Measurements from ENCODE around the gene AKAP10. TPM values are rescaled to one million over a fixed set of nuclear protein-coding genes. Genes with fewer than 3 reads are reported as not detected.
"Not testable (repeated sequence)": the region's sequence is repeated elsewhere in the genome, so short reads cannot be mapped to it uniquely, and the experiment has no call there.

The AKAP10 gene
- total and polyA plus RNA-seq, 5 donors = 6.2 to 23.1 (median 17.7) TPM

DNA sequence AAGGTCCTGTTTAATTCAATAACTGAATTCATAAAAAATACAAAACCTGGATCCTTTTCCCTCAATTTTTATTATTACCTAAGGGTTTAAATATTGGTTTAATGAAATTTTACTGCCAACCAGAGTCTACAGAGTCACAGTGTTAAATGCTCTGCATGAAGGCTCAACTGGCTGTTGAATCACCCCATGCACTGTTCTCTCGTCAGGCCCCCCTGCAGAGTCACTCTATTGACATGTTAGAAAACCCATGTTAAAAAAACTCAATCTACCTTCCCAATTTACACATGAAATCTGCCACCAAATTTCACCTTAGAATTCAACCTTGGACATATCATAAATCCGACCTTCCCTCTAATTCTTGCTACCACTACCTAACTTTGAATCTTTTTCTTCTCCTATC, 66.6 kb downstream of the AKAP10 start:
- DNase-seq (no peak), ATAC-seq (no peak)
- H3K9me3 ChIP-seq (ENCODE audit: control insufficient read depth, low read length) = no peaks in the 10 kb centered on the region
- H3K27me3 ChIP-seq (ENCODE audit: control insufficient read depth, insufficient read depth) = no peaks in the 10 kb centered on the region
- 95% methylated on average over 2 of the region's 2 CpGs for WGBS
- H3K27ac ChIP-seq (ENCODE audit: low read length) = no peak overlapping the region
- no peaks in the 10 kb centered on the region for H3K4me1 ChIP-seq (ENCODE audit: control insufficient read depth, insufficient read depth, low read length)
- intact Hi-C loops (cut with DNase I) = no loop called here
- no peak overlapping the region for H3K4me3 ChIP-seq (ENCODE audit: low read length)

DNA sequence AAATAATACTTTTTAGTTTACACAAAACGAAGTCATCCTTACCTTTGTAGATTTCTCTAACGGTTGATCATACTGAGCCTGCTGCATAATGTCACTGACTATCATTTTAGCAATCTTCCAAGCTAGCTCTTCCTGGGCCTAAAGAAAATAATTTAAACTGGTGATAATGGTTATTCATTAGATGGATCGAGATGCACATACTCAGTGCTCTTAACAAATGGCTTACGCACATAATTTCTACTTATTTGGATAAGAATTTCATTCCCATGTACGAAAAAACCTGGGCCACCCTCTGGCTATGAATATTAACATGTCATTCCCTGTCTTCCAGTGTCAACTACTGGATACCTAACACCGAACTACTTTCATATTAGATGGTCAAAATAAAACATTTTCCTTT, 68.5 kb downstream of the AKAP10 start:
- DNase-seq = no peak
- intact Hi-C loops (cut with DNase I) = no loop called here
- ATAC-seq = no peak
- H3K27me3 ChIP-seq (ENCODE audit: control insufficient read depth, insufficient read depth) = no peaks in the 10 kb centered on the region
- H3K27ac ChIP-seq (ENCODE audit: low read length) = no peak overlapping the region
- H3K4me3 ChIP-seq (ENCODE audit: low read length) = no peak overlapping the region
- H3K9me3 ChIP-seq (ENCODE audit: control insufficient read depth, low read length) = no peaks in the 10 kb centered on the region
- H3K4me1 ChIP-seq (ENCODE audit: control insufficient read depth, insufficient read depth, low read length) = no peaks in the 10 kb centered on the region
- 96% methylated on average over 6 of the region's 6 CpGs for WGBS

DNA sequence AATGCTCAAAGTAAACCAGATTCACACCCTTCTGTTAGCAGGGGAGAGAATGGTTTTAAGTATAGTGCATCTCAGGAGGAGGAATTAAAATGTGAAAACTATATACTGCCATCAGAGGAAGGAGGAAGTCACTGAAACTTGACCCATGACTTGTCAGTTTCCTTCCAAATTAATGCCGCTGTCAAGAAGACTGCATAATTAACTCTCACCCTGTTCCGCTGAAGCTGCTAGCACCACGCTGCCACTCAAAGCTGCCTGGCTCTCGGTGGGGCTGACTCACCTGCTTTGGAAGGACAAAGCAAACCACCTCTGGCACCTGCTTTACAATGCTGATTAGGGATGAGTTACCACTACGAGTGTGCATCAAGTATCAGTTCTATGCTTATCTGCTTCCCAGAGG, 72.1 kb downstream of the AKAP10 start:
- H3K27ac ChIP-seq (ENCODE audit: low read length) = no peak overlapping the region
- ATAC-seq = no peak

DNA sequence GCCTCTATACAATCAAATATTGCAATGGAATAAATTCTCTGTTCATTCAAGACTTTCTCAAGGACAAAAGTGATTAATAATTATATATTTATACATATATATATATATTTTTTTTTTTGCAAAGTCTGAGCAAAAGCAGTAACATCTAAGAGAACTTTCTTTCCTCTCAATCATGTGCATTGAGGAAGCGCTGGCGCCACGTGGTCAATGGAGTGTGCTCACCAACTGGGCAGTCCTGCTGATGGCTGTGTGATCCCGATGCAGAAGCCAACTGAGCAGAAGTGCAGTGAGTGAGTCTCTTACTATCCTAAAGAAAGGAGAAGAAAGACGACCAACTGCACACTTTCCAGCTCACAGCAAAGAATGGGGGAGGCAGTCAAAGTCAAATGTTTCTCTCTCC, 72.7 kb downstream of the AKAP10 start:
- peak; percentile 45 to 51 for ATAC-seq

More for the DNA sequence above, 72.1 kb downstream of the AKAP10 start:
- no peak for DNase-seq
- H3K9me3 ChIP-seq (ENCODE audit: control insufficient read depth, low read length) = no peaks in the 10 kb centered on the region
- 74% methylated on average over 5 of the region's 5 CpGs for WGBS
- H3K4me3 ChIP-seq (ENCODE audit: low read length) = no peak overlapping the region
- no peaks in the 10 kb centered on the region for H3K27me3 ChIP-seq (ENCODE audit: control insufficient read depth, insufficient read depth)
- H3K4me1 ChIP-seq (ENCODE audit: control insufficient read depth, insufficient read depth, low read length) = no peaks in the 10 kb centered on the region
- intact Hi-C loops (cut with DNase I) = no loop called here

DNA sequence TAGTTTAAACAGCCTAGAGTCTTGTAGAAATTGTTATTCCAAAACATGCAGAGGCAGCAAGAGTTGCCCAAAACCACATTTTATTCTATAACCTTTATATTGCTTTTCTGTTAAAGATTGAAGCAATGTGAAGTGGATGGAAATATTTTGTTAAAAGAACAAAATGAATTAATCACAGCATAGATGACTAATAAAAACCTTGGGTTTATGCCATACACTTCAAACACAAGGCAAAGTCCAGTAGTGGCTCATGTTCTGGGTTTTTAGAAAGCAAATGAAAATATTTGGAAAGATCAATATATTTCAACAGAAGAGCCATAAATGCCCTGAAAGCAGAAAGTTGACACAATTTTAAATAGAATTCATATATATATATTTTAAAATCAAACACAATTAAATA, 73.2 kb downstream of the AKAP10 start:
- DNase-seq (no peak), ATAC-seq (no peak)
- Histone ChIP-seq H3K4me1 (ENCODE audit: control insufficient read depth, insufficient read depth, low read length) (no peaks in the 10 kb centered on the region), H3K9me3 (ENCODE audit: control insufficient read depth, low read length) (no peaks in the 10 kb centered on the region), H3K27ac (ENCODE audit: low read length) (no peak overlapping the region), H3K27me3 (ENCODE audit: control insufficient read depth, insufficient read depth) (no peaks in the 10 kb centered on the region), H3K4me3 (ENCODE audit: low read length) (no peak overlapping the region)
- intact Hi-C loops (cut with DNase I) = no loop called here

More for the DNA sequence above, 72.7 kb downstream of the AKAP10 start:
- Histone ChIP-seq H3K27me3 (ENCODE audit: control insufficient read depth, insufficient read depth) (no peaks in the 10 kb centered on the region), H3K9me3 (ENCODE audit: control insufficient read depth, low read length) (no peaks in the 10 kb centered on the region), H3K27ac (ENCODE audit: low read length) (no peak overlapping the region), H3K4me1 (ENCODE audit: control insufficient read depth, insufficient read depth, low read length) (no peaks in the 10 kb centered on the region), H3K4me3 (ENCODE audit: low read length) (no peak overlapping the region)
- intact Hi-C loops (cut with DNase I) = no loop called here
- WGBS = 85% methylated on average over 5 of the region's 5 CpGs
- DNase-seq = peak; percentile 38 to 83 (median 78)

DNA sequence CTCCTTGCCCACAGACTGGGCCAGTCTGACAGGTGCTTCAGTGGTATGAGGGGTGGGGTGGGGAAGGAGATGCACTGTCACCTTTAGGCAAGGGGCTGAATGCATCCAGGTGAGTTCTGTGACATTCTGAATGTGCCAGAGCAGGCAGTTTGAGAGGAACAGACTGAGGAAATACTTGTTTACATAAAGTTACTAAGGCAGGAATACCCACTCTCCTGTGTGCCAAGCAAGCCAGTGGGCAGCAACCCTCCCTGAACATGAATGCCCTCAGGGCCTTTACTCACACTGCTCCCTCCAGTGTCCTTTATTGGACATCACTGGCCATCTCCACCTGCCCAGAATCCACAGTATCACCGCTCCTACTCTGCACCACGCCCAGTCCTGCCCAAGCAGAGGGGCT, 76.8 kb downstream of the AKAP10 start:
- 99% methylated on average over 2 of the region's 2 CpGs for WGBS
- no peak overlapping the region for H3K4me3 ChIP-seq (ENCODE audit: low read length)
- H3K9me3 ChIP-seq (ENCODE audit: control insufficient read depth, low read length) = no peaks in the 10 kb centered on the region
- intact Hi-C loops (cut with DNase I) = no loop called here
- no peak overlapping the region for H3K27ac ChIP-seq (ENCODE audit: low read length)
- no peaks in the 10 kb centered on the region for H3K27me3 ChIP-seq (ENCODE audit: control insufficient read depth, insufficient read depth)
- H3K4me1 ChIP-seq (ENCODE audit: control insufficient read depth, insufficient read depth, low read length) = peaks cover 6% of the 10 kb centered on the region
- ATAC-seq = no peak
- no peak for DNase-seq

DNA sequence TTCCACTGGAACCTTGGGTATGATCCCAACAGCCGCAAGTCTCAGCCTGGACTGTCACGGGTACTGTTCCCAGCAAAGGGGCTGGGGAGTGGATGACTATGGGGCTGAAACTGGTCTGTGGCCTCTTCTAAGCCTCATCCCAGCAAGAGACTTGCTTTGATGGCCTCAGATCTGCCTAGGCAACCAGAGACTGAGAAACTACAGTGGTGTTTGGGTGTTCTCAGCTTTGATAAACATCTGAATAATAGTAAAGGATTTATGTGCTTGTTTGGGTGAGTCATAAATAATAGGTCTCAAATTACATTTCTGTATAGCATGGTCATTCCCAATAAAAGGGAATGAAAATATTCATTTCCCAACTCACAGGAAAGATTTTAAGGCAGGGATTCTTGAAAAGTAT, 79.7 kb downstream of the AKAP10 start:
- intact Hi-C loops (cut with DNase I) = no loop called here
- Histone ChIP-seq H3K4me1 (ENCODE audit: control insufficient read depth, insufficient read depth, low read length) (peaks cover 6% of the 10 kb centered on the region), H3K4me3 (ENCODE audit: low read length) (no peak overlapping the region), H3K27ac (ENCODE audit: low read length) (no peak overlapping the region), H3K27me3 (ENCODE audit: control insufficient read depth, insufficient read depth) (no peaks in the 10 kb centered on the region), H3K9me3 (ENCODE audit: control insufficient read depth, low read length) (no peaks in the 10 kb centered on the region)
- DNase-seq (no peak), ATAC-seq (peak in 1 of 2 donors; percentile 25)
- WGBS = 64% methylated on average over 2 of the region's 2 CpGs

DNA sequence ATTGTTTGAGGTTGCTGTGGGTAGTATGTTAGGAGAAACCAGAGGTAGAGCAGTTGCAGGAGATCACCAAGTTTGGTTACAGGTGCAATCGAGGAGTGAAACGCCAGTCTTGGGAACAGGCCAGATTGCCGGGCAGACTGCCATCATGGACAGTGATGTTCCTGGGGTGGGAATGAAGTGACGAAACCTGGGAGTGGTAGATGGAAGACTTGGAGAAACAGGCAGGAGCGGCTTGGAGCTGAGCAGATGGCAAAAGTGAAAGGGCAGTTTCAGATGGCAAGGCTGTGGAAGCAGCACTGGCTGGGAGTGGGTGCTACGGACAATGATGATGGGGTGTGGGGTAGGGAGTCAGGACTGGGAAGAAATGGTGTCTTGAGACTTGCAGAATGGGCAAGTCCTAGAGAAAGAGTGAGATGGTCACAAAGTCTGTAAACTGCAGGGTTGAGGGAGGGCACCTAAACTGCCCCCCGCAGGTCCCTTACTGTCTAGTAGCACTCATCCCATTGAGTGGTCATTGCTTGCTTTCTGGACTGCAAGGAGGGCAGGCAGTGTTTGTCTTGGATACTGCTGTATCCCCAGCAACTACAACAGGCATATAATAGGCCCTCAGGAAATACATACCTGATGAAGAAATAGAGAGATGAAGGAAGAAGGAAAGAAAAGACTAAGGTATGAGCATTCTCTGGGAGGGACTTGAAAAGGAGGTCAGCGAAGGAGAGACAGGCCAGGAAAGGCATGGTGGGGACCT, 80.4 kb downstream of the AKAP10 start:
- ATAC-seq (peak; percentile 65), DNase-seq (peak; percentile 34 to 79 (median 79))
- Histone ChIP-seq H3K4me3 (ENCODE audit: low read length) (no peak overlapping the region), H3K9me3 (ENCODE audit: control insufficient read depth, low read length) (no peaks in the 10 kb centered on the region), H3K27me3 (ENCODE audit: control insufficient read depth, insufficient read depth) (no peaks in the 10 kb centered on the region), H3K27ac (ENCODE audit: low read length) (no peak overlapping the region), H3K4me1 (ENCODE audit: control insufficient read depth, insufficient read depth, low read length) (peaks cover 6% of the 10 kb centered on the region)
- intact Hi-C loops (cut with DNase I) = no loop called here
- WGBS = 55% methylated on average over 8 of the region's 8 CpGs

DNA sequence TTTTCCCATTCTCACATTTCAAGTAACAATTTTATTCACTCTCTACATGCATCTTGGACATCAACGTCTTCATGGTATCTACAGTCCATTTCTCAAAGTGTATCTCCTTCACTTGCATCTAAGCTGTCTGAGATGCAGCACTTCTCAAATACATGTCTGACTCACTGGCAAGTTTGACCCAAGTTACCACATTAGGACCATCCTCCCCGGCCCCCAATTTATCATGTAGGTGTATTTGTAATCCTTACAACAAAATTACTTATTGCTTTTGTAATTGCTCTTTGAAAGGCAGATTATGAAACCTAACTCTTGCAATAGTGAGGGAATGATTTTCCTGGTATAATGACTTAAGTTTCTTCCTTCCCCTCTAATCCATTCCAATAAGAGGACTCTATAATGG, 80.9 kb downstream of the AKAP10 start:
- no peak overlapping the region for H3K27ac ChIP-seq (ENCODE audit: low read length)
- peaks cover 6% of the 10 kb centered on the region for H3K4me1 ChIP-seq (ENCODE audit: control insufficient read depth, insufficient read depth, low read length)
- H3K27me3 ChIP-seq (ENCODE audit: control insufficient read depth, insufficient read depth) = no peaks in the 10 kb centered on the region
- ATAC-seq (no peak), DNase-seq (no peak)
- H3K9me3 ChIP-seq (ENCODE audit: control insufficient read depth, low read length) = no peaks in the 10 kb centered on the region
- no peak overlapping the region for H3K4me3 ChIP-seq (ENCODE audit: low read length)
- intact Hi-C loops (cut with DNase I) = no loop called here
- 77% methylated on average over 2 of the region's 2 CpGs for WGBS

DNA sequence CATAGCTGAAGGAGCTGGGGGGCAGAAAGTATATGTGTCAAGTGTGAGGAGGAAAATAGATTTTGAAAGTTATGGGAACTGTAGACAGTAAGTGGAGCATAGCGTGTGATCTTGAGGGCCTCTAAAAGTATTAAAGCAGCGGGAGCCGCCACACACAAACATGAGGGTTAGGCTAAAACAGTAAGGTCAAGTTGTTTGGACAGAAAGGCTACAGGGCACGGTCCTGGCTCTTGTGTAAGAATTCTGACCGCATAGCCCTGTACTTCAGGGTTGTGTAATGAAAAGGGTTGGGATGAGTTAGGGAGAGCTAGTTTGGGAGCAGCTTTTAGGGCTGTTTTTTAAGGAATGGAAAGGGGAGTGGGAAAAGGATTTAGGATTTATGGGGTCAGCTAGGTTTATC, 87.1 kb downstream of the AKAP10 start:
- H3K4me1 ChIP-seq (ENCODE audit: control insufficient read depth, insufficient read depth, low read length); H3K9me3 ChIP-seq (ENCODE audit: control insufficient read depth, low read length); H3K27ac ChIP-seq (ENCODE audit: low read length); H3K27me3 ChIP-seq (ENCODE audit: control insufficient read depth, insufficient read depth); intact Hi-C loops (cut with DNase I); DNase-seq; H3K4me3 ChIP-seq (ENCODE audit: low read length); ATAC-seq: not testable (repeated sequence)
- 92% methylated on average over 5 of the region's 5 CpGs for WGBS

DNA sequence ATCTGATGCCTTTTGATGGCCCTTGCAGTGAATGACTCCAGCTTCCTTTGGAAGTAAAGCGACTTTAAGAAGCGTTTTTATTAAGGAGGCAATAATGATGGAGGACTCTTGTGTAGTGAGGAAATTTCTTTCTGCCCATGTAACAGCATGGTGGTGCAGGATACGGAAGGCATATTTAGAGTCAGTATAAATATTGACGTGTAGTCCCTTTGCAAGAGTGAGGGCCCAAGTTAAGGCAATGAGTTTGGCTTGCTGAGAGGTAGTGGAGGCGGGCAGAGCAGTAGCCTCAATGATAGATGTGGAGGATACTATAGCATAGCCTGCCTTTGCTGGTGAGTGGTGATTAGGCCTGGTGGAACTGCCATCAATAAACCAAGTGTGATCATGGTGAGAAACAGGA, 87.6 kb downstream of the AKAP10 start:
- H3K27me3 ChIP-seq (ENCODE audit: control insufficient read depth, insufficient read depth); H3K9me3 ChIP-seq (ENCODE audit: control insufficient read depth, low read length); intact Hi-C loops (cut with DNase I); ATAC-seq; H3K27ac ChIP-seq (ENCODE audit: low read length); H3K4me1 ChIP-seq (ENCODE audit: control insufficient read depth, insufficient read depth, low read length); H3K4me3 ChIP-seq (ENCODE audit: low read length); DNase-seq: not testable (repeated sequence)
- WGBS = 87% methylated on average over 5 of the region's 5 CpGs

DNA sequence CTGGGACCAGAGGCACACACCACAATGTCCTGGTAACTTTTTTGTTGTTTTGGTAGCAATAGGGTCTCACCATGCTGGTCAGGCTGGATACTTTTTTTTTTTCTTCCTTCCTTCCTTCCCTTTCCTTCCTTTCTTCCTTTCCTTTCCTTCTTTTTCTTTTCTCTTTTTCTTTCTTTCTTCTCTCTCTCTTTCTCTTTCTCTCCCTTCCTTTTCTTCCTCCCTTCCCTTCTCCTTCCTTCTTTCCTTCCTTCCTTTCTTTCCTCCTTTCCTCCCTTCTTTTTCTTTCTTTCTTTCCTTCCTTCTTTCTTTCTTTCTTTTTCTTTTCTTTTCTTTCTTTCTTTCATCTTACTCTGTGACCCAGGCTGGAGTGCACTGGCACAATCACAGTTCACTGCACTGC, 91.5 kb downstream of the AKAP10 start:
- intact Hi-C loops (cut with DNase I) = no loop called here
- Histone ChIP-seq H3K27ac (ENCODE audit: low read length) (no peak overlapping the region), H3K27me3 (ENCODE audit: control insufficient read depth, insufficient read depth) (no peaks in the 10 kb centered on the region), H3K9me3 (ENCODE audit: control insufficient read depth, low read length) (no peaks in the 10 kb centered on the region), H3K4me1 (ENCODE audit: control insufficient read depth, insufficient read depth, low read length) (no peaks in the 10 kb centered on the region), H3K4me3 (ENCODE audit: low read length) (no peak overlapping the region)
- ATAC-seq = no peak
- no peak for DNase-seq

Data from right cardiac atrium (tissue), 5 donors.